GM12872 (cell line): ENCODE data around the gene CRY2.

ENCODE experiments used
- TF ChIP-seq, protein P1 (sequence below): IDR thresholded peaks from 3 replicates; pipeline ENCODE4 v1.5.1; 2011; ENCODE audit warnings: low read depth, mild to moderate bottlenecking, low read length, moderate library complexity; ENCODE audit not compliant: insufficient read depth

CRY2 gene

DNA sequence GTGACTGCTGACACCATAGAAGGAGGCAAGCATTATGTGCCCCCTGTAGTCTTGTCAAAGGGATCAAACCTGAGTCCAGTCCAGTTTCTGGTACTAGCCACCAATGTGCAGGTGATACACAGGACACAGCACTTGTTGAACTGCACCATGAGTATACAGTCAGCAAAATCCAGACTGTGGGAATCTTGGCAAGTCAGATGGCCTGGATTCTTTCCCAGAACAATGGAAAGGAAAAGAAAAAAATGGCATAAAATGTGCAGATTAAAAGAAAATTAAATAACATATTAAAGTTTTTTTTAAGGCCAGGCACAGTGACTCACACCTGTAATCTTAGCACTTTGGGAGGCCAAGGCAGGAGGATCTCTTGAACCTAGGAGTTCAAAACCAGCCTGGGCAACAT, 16.8 kb downstream of the CRY2 start:
- TF ChIP-seq, protein P1, sequence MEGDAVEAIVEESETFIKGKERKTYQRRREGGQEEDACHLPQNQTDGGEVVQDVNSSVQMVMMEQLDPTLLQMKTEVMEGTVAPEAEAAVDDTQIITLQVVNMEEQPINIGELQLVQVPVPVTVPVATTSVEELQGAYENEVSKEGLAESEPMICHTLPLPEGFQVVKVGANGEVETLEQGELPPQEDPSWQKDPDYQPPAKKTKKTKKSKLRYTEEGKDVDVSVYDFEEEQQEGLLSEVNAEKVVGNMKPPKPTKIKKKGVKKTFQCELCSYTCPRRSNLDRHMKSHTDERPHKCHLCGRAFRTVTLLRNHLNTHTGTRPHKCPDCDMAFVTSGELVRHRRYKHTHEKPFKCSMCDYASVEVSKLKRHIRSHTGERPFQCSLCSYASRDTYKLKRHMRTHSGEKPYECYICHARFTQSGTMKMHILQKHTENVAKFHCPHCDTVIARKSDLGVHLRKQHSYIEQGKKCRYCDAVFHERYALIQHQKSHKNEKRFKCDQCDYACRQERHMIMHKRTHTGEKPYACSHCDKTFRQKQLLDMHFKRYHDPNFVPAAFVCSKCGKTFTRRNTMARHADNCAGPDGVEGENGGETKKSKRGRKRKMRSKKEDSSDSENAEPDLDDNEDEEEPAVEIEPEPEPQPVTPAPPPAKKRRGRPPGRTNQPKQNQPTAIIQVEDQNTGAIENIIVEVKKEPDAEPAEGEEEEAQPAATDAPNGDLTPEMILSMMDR = no peak

DNA sequence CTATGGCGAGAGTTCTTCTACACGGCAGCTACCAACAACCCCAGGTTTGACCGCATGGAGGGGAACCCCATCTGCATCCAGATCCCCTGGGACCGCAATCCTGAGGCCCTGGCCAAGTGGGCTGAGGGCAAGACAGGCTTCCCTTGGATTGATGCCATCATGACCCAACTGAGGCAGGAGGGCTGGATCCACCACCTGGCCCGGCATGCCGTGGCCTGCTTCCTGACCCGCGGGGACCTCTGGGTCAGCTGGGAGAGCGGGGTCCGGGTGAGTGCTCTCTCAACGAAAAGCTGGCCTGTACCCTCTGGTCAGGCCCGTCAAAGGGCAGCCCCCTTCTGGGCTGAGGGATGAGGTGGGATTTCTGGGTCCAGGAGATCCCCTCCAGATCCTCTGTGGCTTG, 22.3 kb downstream of the CRY2 start:
- TF ChIP-seq, protein P1 = no peak

DNA sequence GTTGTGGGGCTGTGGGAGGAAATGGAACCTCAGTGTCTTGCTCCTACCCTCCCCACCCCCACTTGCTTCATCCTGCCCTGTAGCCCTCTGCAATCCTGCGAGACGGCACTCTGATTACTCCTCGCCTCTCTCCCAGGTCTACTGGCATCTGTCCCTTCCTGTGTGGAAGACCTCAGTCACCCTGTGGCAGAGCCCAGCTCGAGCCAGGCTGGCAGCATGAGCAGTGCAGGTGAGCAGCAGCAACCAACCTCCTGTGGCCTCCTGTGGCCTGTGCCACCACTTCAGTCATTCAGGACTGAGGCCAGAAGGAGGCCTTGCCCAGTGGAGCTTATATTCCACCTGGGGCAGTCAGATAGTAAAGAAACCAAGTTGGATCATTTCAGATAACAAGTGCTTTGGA, 23.4 kb downstream of the CRY2 start:
- TF ChIP-seq, protein P1 = no peak

DNA sequence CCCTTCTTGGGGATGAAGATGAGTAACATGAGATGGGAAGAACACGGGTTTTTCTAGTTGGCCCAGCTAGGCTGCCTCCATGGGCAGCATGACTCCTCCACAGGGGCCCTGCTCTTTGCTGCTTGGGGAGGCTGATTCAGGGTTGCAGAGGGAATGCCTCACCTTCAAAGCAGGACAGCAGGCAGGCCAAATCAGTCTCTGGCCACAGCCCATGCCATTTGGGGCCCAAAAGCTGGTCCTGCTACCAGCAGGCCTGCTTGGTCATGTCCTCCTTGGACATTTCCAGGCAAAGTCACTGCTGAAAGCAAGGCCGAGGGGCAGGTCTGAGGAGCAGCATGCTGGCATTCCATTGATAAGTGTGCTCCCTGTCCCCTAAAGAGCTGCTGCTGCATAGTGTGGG, 24.4 kb downstream of the CRY2 start:
- TF ChIP-seq, protein P1 = no peak

DNA sequence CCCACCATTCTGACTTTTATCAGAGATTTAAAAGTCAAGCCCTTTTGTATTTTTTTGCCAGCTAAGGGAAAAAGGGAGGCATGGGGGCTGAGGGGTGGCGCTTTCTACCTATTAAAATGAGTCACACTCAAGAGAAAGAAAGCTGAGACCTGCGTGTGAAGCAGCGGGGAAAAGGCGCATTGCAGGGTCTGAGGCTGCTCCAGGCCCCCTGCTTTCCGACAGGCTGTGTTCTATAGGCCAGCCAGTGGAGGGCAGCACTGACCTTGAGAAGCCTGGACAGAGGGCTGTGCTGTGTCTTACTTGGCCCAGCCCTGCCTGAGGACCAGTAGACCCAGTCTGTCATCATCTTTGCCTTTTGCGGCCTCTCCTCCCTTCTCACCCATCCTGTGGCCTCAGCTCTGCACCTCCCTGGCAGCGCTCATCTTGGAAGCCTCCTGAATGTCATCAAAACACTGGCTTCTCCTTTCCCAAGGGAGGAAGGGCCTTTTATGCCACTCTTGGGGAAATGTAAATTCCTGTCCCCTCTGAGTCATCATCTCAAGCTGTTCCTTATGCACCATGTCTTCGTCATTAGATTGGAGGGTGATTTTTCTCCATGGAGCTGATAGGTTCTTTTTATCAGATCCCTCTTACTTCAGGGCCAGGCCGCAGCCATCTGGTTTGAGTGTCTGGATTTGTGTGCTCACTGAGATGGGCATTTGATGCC, 25.5 kb downstream of the CRY2 start:
- TF ChIP-seq, protein P1 = peak; percentile 74

DNA sequence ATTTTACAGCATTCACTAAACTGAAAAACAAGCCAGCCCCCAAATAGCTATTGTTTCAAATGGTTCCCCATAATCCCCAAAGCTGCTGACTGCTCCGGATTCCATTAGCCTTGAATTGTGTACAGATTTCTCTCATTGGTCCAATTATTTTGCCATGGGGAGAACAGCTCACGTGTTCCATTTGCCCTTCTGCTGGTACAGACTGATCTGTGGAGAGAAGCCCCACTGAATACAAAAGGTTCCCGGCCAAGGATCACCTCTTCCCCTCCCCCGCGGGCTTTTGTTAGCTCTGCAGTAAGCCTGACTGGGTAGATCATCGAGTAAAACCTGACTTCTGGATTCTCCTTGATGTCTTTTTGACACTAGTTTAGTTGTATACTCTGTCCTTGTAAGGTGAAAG, 29.1 kb downstream of the CRY2 start:
- TF ChIP-seq, protein P1 = no peak

DNA sequence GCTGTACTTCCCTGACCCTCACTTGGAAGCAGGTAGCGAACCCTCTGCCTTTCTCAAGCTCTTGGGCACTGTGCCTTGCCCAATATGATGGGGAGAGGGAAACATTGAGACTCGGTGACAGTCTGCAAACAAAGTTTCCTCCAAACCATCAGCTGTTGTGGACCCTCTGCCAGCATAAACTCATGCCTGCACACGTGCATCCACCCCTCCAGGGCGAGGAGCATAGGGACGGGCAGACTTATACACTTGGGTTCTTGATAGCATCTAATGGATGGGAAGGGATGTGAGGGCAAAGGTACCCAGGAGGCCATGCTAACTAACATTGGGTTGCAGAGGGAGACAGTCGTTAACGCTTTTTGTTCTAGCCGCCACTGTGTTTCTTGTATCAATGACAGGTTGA, 29.9 kb downstream of the CRY2 start:
- TF ChIP-seq, protein P1 = no peak
